ENCODE measurements around the gene GALK2. TPM values are rescaled to one million over a fixed set of nuclear protein-coding genes. Genes with fewer than 3 reads are reported as not detected.

The GALK2 gene
- total RNA-seq, 1 experiment from 2014 or later = 13.7 TPM

- no peaks in the 10 kb centered on the region for H3K79me2 ChIP-seq (ENCODE audit: insufficient read depth, low read length)
- H3K4me1 ChIP-seq (ENCODE audit: insufficient read depth, low read length) = no peaks in the 10 kb centered on the region
- H3K9me3 Mint-ChIP-seq = no peaks in the 10 kb centered on the region
- no peak overlapping the region for H3K23ac ChIP-seq (ENCODE audit: insufficient read length, low read depth, low read length)
- H3K9me3 ChIP-seq (ENCODE audit: control insufficient read depth, low read depth, low read length) = no peaks in the 10 kb centered on the region
- H3K56ac ChIP-seq (ENCODE audit: insufficient read length, low read depth, low read length) = no peak overlapping the region
- H3K4me3 Mint-ChIP-seq = no peak overlapping the region
- H3K18ac ChIP-seq (ENCODE audit: insufficient read length, low read depth, low read length) = no peak overlapping the region
- no peak overlapping the region for H3K9ac ChIP-seq (ENCODE audit: extremely low read depth, insufficient read length, low read length)
- no peaks in the 10 kb centered on the region for H3K27me3 Mint-ChIP-seq (ENCODE audit: low read depth)
- no peak overlapping the region for H4K91ac ChIP-seq (ENCODE audit: insufficient read length, low read depth, low read length)
- no peak overlapping the region for H3T11ph ChIP-seq (ENCODE audit: low read length)
- no peak overlapping the region for H4K8ac ChIP-seq (replicated peaks; ENCODE audit: insufficient read length, low read depth, low read length)
- H3K27me3 ChIP-seq (ENCODE audit: insufficient read depth, low read length) = no peaks in the 10 kb centered on the region
- no peak for DNase-seq
- H4K20me1 ChIP-seq (ENCODE audit: control insufficient read depth, insufficient read depth, insufficient read length) = no peaks in the 10 kb centered on the region
- H4K5ac ChIP-seq (ENCODE audit: insufficient read length, low read depth, low read length) = no peak overlapping the region
- H2AFZ ChIP-seq (ENCODE audit: low read length) = no peak overlapping the region
- no peaks in the 10 kb centered on the region for H3K79me1 ChIP-seq (ENCODE audit: insufficient read depth, low read depth, low read length, poor library complexity, severe bottlenecking)
- no peak overlapping the region for H3K4me2 ChIP-seq (ENCODE audit: insufficient read depth, insufficient read length, low read length)
- no peak overlapping the region for H3K14ac ChIP-seq (ENCODE audit: insufficient read depth, low read length)
- no peak overlapping the region for H2BK15ac ChIP-seq (ENCODE audit: low read depth, low read length)
- no peak overlapping the region for H2BK20ac ChIP-seq (ENCODE audit: low read depth, low read length, poor library complexity, severe bottlenecking)
- no CpG with 5 or more reads among the region's 2 CpGs for WGBS (ENCODE audit: extremely low coverage, insufficient read length, low lambda C conversion rate)
- H2AK5ac ChIP-seq (ENCODE audit: insufficient read length, low read length) = no peak overlapping the region
- H3K27ac Mint-ChIP-seq = no peak overlapping the region
- H3K23me2 ChIP-seq (ENCODE audit: insufficient read length, low read depth, low read length, poor library complexity, severe bottlenecking) = no peaks in the 10 kb centered on the region
- no peaks in the 10 kb centered on the region for H3K4me1 Mint-ChIP-seq
- H2BK120ac ChIP-seq (ENCODE audit: low read depth, low read length, poor library complexity, severe bottlenecking) = no peak overlapping the region
- no peak overlapping the region for H3K27ac ChIP-seq (ENCODE audit: insufficient read length, low read depth, low read length)
- H2BK12ac ChIP-seq (ENCODE audit: insufficient read length, low read depth, low read length) = no peak overlapping the region
- no peak overlapping the region for H2BK5ac ChIP-seq (ENCODE audit: insufficient read length, low read length)
- TF ChIP-seq CTCF (conservative IDR thresholded peaks at IDR 0.05) = no peak
- peaks cover 22 to 58% (median 53%) of the 10 kb centered on the region in 3 experiments; a peak in 6 of 7 replicates for H3K36me3 Mint-ChIP-seq (ENCODE audit: insufficient read depth in 1 of 3, low read depth in 3 of 3)
- no peak overlapping the region for H3K4ac ChIP-seq (ENCODE audit: low read depth, low read length)
Observed at GRCh38 chr15:49135342-49135857, 34.6 kb upstream of the GALK2 start.
